ENCODE data around the gene NEURL1.

Gene NEURL1

GRCh38 chr10:103635580-103635979 lies 142.1 kb downstream of the NEURL1 start:
- Mint-ChIP-seq H3K36me3 (ENCODE audit: low read depth) (no peaks in the 10 kb centered on the region), H3K27ac (no peak overlapping the region), H3K27me3 (no peaks in the 10 kb centered on the region), H3K9me3 (no peaks in the 10 kb centered on the region), H3K4me1 (ENCODE audit: low read depth) (no peaks in the 10 kb centered on the region), H3K4me3 (no peak overlapping the region)
- no peak for DNase-seq

GRCh38 chr10:103636492-103636891 lies 143.0 kb downstream of the NEURL1 start:
- no peaks in the 10 kb centered on the region for H3K36me3 Mint-ChIP-seq (ENCODE audit: low read depth)
- no peak overlapping the region for H3K4me3 Mint-ChIP-seq
- no peaks in the 10 kb centered on the region for H3K9me3 Mint-ChIP-seq
- H3K27me3 Mint-ChIP-seq, result no peaks in the 10 kb centered on the region
- no peaks in the 10 kb centered on the region for H3K4me1 Mint-ChIP-seq (ENCODE audit: low read depth)
- DNase-seq, result no peak
- H3K27ac Mint-ChIP-seq, result no peak overlapping the region

GRCh38 chr10:103637011-103637410 lies 143.5 kb downstream of the NEURL1 start:
- no peak for DNase-seq
- Mint-ChIP-seq H3K4me3 (no peak overlapping the region), H3K27me3 (no peaks in the 10 kb centered on the region), H3K4me1 (ENCODE audit: low read depth) (no peaks in the 10 kb centered on the region), H3K36me3 (ENCODE audit: low read depth) (no peaks in the 10 kb centered on the region), H3K27ac (no peak overlapping the region), H3K9me3 (no peaks in the 10 kb centered on the region)

GRCh38 chr10:103637927-103638557 lies 144.5 kb downstream of the NEURL1 start:
- Mint-ChIP-seq H3K4me3 (no peak overlapping the region), H3K27me3 (no peaks in the 10 kb centered on the region), H3K9me3 (no peaks in the 10 kb centered on the region), H3K4me1 (ENCODE audit: low read depth) (no peaks in the 10 kb centered on the region), H3K27ac (no peak overlapping the region), H3K36me3 (ENCODE audit: low read depth) (no peaks in the 10 kb centered on the region)
- DNase-seq, result no peak

- H3K27me3 Mint-ChIP-seq, result no peaks in the 10 kb centered on the region
- no peak for DNase-seq
- H3K36me3 Mint-ChIP-seq (ENCODE audit: low read depth), result no peaks in the 10 kb centered on the region
- H3K9me3 Mint-ChIP-seq, result no peaks in the 10 kb centered on the region
- H3K4me3 Mint-ChIP-seq, result no peak overlapping the region
- no peaks in the 10 kb centered on the region for H3K4me1 Mint-ChIP-seq (ENCODE audit: low read depth)
- no peak overlapping the region for H3K27ac Mint-ChIP-seq
These were observed 145.4 kb downstream of the NEURL1 start for GRCh38 chr10:103638948-103639347.

GRCh38 chr10:103640436-103641181 lies 147.1 kb downstream of the NEURL1 start:
- Mint-ChIP-seq H3K4me3 (no peak overlapping the region), H3K9me3 (no peaks in the 10 kb centered on the region), H3K36me3 (ENCODE audit: low read depth) (no peaks in the 10 kb centered on the region), H3K27me3 (no peaks in the 10 kb centered on the region), H3K4me1 (ENCODE audit: low read depth) (no peaks in the 10 kb centered on the region), H3K27ac (no peak overlapping the region)
- DNase-seq, result no peak

- Mint-ChIP-seq H3K4me1 (ENCODE audit: low read depth) (no peaks in the 10 kb centered on the region), H3K27me3 (no peaks in the 10 kb centered on the region), H3K36me3 (ENCODE audit: low read depth) (no peaks in the 10 kb centered on the region), H3K9me3 (no peaks in the 10 kb centered on the region), H3K27ac (no peak overlapping the region), H3K4me3 (no peak overlapping the region)
- no peak for DNase-seq
These were observed 147.8 kb downstream of the NEURL1 start for GRCh38 chr10:103641326-103641725.

Data from activated T-cell treated with anti-CD3 and anti-CD28 coated beads, Interleukin-2, amount 50 U/mL, for 24 hours (primary cell).